HG02798 (cell line): ENCODE results near the gene YEATS4.
"Not testable (repeated sequence)": the region's sequence is repeated elsewhere in the genome, so short reads cannot be mapped to it uniquely, and the experiment has no call there.

Experiments used
- ATAC-seq: cut with Tn5 transposase; IDR thresholded peaks from one replicate; pipeline ENCODE4 v1.9.1; 2021; ENCODE audit warnings: mild to moderate bottlenecking; ENCODE audit not compliant: unreplicated experiment, poor library complexity

Gene YEATS4

GRCh38 chr12:69359531-69360347, at the start of gene YEATS4:
YEATS4 (plus strand) TSS chr12:69359743; CDS start chr12:69359973, 230 bp downstream.
- peak; percentile 87 for ATAC-seq

GRCh38 chr12:69313209-69313608, 46.3 kb upstream of the YEATS4 start:
- ATAC-seq: no peak

GRCh38 chr12:69316784-69317183, 42.8 kb upstream of the YEATS4 start:
- ATAC-seq: not testable (repeated sequence)

GRCh38 chr12:69317233-69317632, 42.3 kb upstream of the YEATS4 start:
- not testable (repeated sequence) for ATAC-seq

GRCh38 chr12:69318225-69318624, 41.3 kb upstream of the YEATS4 start:
- no peak for ATAC-seq

- ATAC-seq: no peak
These were observed 38.2 kb upstream of the YEATS4 start for GRCh38 chr12:69321351-69321750.

GRCh38 chr12:69324797-69325466, 34.6 kb upstream of the YEATS4 start:
- peak; percentile 89 for ATAC-seq

GRCh38 chr12:69328426-69328825, 31.1 kb upstream of the YEATS4 start:
- ATAC-seq: no peak

GRCh38 chr12:69329669-69330428, 29.7 kb upstream of the YEATS4 start:
- ATAC-seq: no peak

- ATAC-seq: peak; percentile 91
These were observed 28.8 kb upstream of the YEATS4 start for GRCh38 chr12:69330475-69331473.

GRCh38 chr12:69331519-69331908, 28.0 kb upstream of the YEATS4 start:
- ATAC-seq: no peak

GRCh38 chr12:69331909-69332684, 27.4 kb upstream of the YEATS4 start:
- no peak for ATAC-seq

- ATAC-seq: no peak
These were observed 26.7 kb upstream of the YEATS4 start for GRCh38 chr12:69332815-69333358.

- ATAC-seq: no peak
These were observed 25.4 kb upstream of the YEATS4 start for GRCh38 chr12:69334158-69334557.

- ATAC-seq: no peak
These were observed 22.0 kb upstream of the YEATS4 start for GRCh38 chr12:69337311-69338090.

GRCh38 chr12:69338120-69338859, 21.3 kb upstream of the YEATS4 start:
- no peak for ATAC-seq

GRCh38 chr12:69338936-69339335, 20.6 kb upstream of the YEATS4 start:
- no peak for ATAC-seq
